Gastrocnemius medialis (tissue), 4 donors: ENCODE data around the gene SACS. TPM values are rescaled to one million over a fixed set of nuclear protein-coding genes. Genes with fewer than 3 reads are reported as not detected.
A peak's percentile ranks its signal among the peaks of the same experiment; 100 is the strongest.

Experiments
- ATAC-seq, 2 donors: fragments of 150-250 bp; one replicate each; pipeline ENCODE4 v1.9.1; 2016
- DNase-seq, 2 donors: peaks; one replicate each; pipeline ENCODE4 v3.0.0-alpha.2; 2019
- H3K27ac ChIP-seq, 4 donors: fragments of 200-600 bp; sonication (generic); 1 replicate in 1 of 4; 2 replicates in 3 of 4; pipeline ENCODE4 v1.5.1; 2016 to 2018; ENCODE audit warnings: mild to moderate bottlenecking in 2 of 4, moderate library complexity in 1 of 4
- H3K27me3 ChIP-seq, 3 donors: fragments of 200-600 bp; sonication (generic) in 2 of 3; 1 replicate in 1 of 3; 2 replicates in 2 of 3; pipeline versions ENCODE4 v1.5.1 to v1.6.0; 2016 to 2019; ENCODE audit warnings: mild to moderate bottlenecking in 1 of 3, moderate library complexity in 1 of 3
- H3K36me3 ChIP-seq, 2 donors: fragments of 200-600 bp; sonication (generic) in 1 of 2; one replicate each; pipeline ENCODE4 v1.5.1; 2017 to 2018
- H3K4me1 ChIP-seq, 2 donors: fragments of 200-600 bp; sonication (generic) in 1 of 2; one replicate each; pipeline ENCODE4 v1.5.1; 2016 to 2017; ENCODE audit warnings: mild to moderate bottlenecking in 2 of 2
- H3K4me3 ChIP-seq, 4 donors: fragments of 200-600 bp; sonication (generic) in 3 of 4; 1 replicate in 1 of 4; 2 replicates in 3 of 4; pipeline ENCODE4 v1.5.1; 2016 to 2019; ENCODE audit warnings: mild to moderate bottlenecking in 2 of 4
- H3K9me3 ChIP-seq, 3 donors: fragments of 200-600 bp; sonication (generic) in 2 of 3; 1 replicate in 1 of 3; 2 replicates in 2 of 3; pipeline ENCODE4 v1.5.1; 2016 to 2019
- POLR2A ChIP-seq, 2 donors: fragments of 450-650 bp; IDR thresholded peaks; one replicate each; pipeline ENCODE4 v1.6.1; 2017; ENCODE audit warnings: antibody characterized with exemption in 2 of 2, mild to moderate bottlenecking in 2 of 2, moderate library complexity in 2 of 2
- in situ Hi-C, 4 donors: fragments of 200-750 bp; cut with MboI; loops; one replicate each; pipeline versions ENCODE4 v1.15.0 to v1.8.0; 2017; ENCODE audit warnings: low sequenced_read_pairs in 4 of 4
- intact Hi-C: fragments of 100-400 bp; cut with DNase I; formaldehyde crosslinking; loops from one replicate; pipeline ENCODE4 v1.15.1; 2023; ENCODE audit warnings: low total_unique reads
- total RNA-seq, 4 donors: library from RNA; depleted of rRNA; stranded (reverse); fragments of >200 nt; gene quantifications; one replicate each; pipeline versions ENCODE4 v1.1.0 to v1.2.3, GENCODE V29; 2016
- TF ChIP-seq, protein P1 (sequence below), 5 experiments: fragments of 450-650 bp in 3 of 5; fragments of 200-600 bp in 2 of 5; sonication (generic) in 2 of 5; IDR thresholded peaks in 4 of 5; conservative IDR thresholded peaks in 1 of 5; 1 replicate in 4 of 5; 2 replicates in 1 of 5; pipeline ENCODE4 v1.5.1; 2016 to 2019; ENCODE audit warnings: antibody characterized with exemption in 5 of 5, mild to moderate bottlenecking in 3 of 5, moderate library complexity in 3 of 5

SACS gene
- total RNA-seq, 4 donors from 2014 or later = 23.8 to 36.5 (median 31.8) TPM

DNA sequence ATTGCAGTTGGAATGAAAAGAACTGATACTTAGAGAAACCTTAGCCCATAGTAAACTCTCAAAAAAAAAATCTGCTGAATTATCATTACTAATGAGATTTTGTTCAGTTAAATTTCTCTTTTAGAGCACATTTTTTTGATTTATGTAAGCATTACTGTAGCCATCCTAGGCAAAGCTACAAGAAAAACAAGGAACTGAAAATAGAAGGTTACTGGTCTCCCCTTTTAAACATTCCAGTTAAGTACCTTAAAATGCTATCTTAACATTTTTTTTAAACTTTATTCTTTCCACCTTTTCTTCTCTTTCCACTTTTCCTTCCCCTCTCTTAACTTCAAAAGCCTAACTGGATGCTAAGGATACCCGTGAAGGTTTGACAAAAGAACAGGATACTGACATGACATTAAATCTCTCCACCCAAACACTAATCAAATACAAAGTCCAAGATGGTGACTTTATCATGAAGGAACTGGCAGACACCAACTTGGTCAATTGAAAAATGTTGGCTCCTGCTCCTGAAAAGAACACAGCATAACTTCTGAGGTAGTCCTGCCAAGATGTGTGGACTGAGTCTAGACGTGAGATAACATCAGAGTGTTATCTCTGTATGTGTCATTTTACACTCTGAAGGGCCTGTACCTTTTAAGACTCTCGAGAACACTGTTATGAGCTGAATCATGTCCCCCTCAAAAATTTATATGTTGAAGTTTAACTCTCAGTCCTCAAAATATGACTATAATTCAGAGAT lies 29.5 kb upstream of the SACS start:
- no peaks in the 10 kb centered on the region for H3K36me3 ChIP-seq
- H3K27ac ChIP-seq = peak overlapping the region in 1 of 4 donors; percentile 9
- DNase-seq (no peak), ATAC-seq (no peak)
- H3K4me1 ChIP-seq = peaks cover 18 to 21% of the 10 kb centered on the region in 2 donors
- no peaks in the 10 kb centered on the region for H3K27me3 ChIP-seq
- intact Hi-C loops (no loop called here), in situ Hi-C loops (loop anchor here in 1 of 4 donors (10.0 kb wide), 2 partner anchors 112 to 402 kb away; partner anchors contain the start of gene TNFRSF19)
- TF ChIP-seq, protein P1, sequence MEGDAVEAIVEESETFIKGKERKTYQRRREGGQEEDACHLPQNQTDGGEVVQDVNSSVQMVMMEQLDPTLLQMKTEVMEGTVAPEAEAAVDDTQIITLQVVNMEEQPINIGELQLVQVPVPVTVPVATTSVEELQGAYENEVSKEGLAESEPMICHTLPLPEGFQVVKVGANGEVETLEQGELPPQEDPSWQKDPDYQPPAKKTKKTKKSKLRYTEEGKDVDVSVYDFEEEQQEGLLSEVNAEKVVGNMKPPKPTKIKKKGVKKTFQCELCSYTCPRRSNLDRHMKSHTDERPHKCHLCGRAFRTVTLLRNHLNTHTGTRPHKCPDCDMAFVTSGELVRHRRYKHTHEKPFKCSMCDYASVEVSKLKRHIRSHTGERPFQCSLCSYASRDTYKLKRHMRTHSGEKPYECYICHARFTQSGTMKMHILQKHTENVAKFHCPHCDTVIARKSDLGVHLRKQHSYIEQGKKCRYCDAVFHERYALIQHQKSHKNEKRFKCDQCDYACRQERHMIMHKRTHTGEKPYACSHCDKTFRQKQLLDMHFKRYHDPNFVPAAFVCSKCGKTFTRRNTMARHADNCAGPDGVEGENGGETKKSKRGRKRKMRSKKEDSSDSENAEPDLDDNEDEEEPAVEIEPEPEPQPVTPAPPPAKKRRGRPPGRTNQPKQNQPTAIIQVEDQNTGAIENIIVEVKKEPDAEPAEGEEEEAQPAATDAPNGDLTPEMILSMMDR (IDR thresholded peaks at IDR 0.05 in 4 of 5, conservative IDR thresholded peaks at IDR 0.05 in 1 of 5) = no peak
- no peak overlapping the region for H3K4me3 ChIP-seq
- H3K9me3 ChIP-seq = no peaks in the 10 kb centered on the region

DNA sequence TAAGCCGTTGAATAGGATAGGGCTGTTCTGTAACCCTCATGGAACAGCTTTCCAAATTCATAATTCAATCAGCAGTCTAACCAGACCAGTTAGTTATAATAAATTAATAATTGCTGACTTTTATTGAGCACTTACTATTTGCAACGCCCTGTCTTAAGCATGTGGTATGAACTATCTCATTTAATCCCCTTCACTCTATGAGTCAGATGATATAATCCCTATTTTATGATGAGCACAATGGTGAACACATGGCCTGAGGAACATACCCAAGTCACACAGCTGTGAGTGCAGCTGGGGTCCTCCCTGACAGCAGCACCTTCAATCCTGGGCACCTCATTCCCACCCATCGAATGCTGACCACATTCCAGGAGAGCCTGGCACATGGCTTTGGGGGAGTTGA lies 28.0 kb upstream of the SACS start:
- in situ Hi-C loops = loop anchor here in 1 of 4 donors (10.0 kb wide), 2 partner anchors 113 to 403 kb away; partner anchors contain the start of gene TNFRSF19
- intact Hi-C loops = no loop called here
- H3K27ac ChIP-seq = no peak overlapping the region
- no peak for ATAC-seq
- no peaks in the 10 kb centered on the region for H3K9me3 ChIP-seq
- TF ChIP-seq, protein P1 (IDR thresholded peaks at IDR 0.05 in 4 of 5, conservative IDR thresholded peaks at IDR 0.05 in 1 of 5) = no peak
- TF ChIP-seq POLR2A (IDR thresholded peaks at IDR 0.05) = no peak
- H3K4me1 ChIP-seq = peaks cover 14 to 28% of the 10 kb centered on the region in 2 donors
- no peaks in the 10 kb centered on the region for H3K36me3 ChIP-seq
- no peaks in the 10 kb centered on the region for H3K27me3 ChIP-seq
- no peak for DNase-seq
- H3K4me3 ChIP-seq = no peak overlapping the region

DNA sequence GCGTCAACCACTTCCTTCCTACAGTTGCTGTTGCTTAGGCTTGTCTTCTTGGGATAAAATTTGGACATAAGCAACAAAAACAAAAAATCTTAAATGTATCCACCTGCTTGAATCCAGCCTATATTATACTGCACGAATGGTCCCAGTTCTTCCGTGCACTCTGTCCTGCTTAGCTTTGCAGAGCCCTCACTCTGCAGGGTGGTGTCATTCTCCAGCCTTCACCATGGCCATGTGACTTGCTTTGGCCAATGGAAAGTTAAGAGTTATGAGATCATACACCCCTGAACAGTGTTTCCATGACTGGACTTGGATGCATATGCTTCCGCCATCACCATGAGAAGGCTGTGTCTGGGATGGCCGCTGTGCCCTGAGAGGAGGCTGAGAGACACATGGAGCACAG lies 27.4 kb upstream of the SACS start:
- ATAC-seq (no peak), DNase-seq (no peak)
- Histone ChIP-seq H3K36me3 (no peaks in the 10 kb centered on the region), H3K4me1 (peaks cover 19 to 31% of the 10 kb centered on the region in 2 donors), H3K4me3 (no peak overlapping the region), H3K9me3 (no peaks in the 10 kb centered on the region), H3K27me3 (no peaks in the 10 kb centered on the region), H3K27ac (no peak overlapping the region)
- TF ChIP-seq, protein P1 (IDR thresholded peaks at IDR 0.05 in 4 of 5, conservative IDR thresholded peaks at IDR 0.05 in 1 of 5) = no peak
- TF ChIP-seq POLR2A (IDR thresholded peaks at IDR 0.05) = no peak
- in situ Hi-C loops = loop anchor here in 1 of 4 donors (10.0 kb wide), 2 partner anchors 114 to 404 kb away; partner anchors contain the start of gene TNFRSF19
- intact Hi-C loops = no loop called here

DNA sequence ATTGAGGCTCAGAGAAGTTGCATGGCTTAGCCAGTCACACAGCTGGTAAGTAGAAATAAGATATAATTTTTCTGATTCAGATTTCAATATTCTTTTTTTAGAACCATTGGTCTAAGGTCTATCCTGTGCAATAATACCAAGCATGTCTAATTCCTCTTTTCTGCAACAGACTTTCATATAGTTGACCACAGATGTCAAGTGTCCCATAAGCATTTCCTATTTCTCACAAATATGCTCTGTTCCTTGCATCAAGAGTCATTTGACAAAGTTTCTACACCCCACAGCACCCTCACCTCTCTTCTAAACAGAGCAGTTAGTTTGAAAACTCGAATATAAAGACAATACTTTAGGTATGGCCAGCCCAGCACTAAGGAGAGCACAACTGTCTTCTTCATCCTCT lies 26.8 kb upstream of the SACS start:
- H3K27ac ChIP-seq = no peak overlapping the region
- in situ Hi-C loops = loop anchor here in 1 of 4 donors (10.0 kb wide), 2 partner anchors 114 to 404 kb away; partner anchors contain the start of gene TNFRSF19
- TF ChIP-seq, protein P1 (IDR thresholded peaks at IDR 0.05 in 4 of 5, conservative IDR thresholded peaks at IDR 0.05 in 1 of 5) = no peak
- TF ChIP-seq POLR2A (IDR thresholded peaks at IDR 0.05) = no peak
- no peak for ATAC-seq
- no peaks in the 10 kb centered on the region for H3K9me3 ChIP-seq
- DNase-seq = no peak
- H3K4me3 ChIP-seq = no peak overlapping the region
- no peaks in the 10 kb centered on the region for H3K27me3 ChIP-seq
- H3K4me1 ChIP-seq = peaks cover 21 to 32% of the 10 kb centered on the region in 2 donors
- H3K36me3 ChIP-seq = no peaks in the 10 kb centered on the region
- intact Hi-C loops = no loop called here
